ENCODE results near the gene ZMYND8. TPM values are rescaled to one million over a fixed set of nuclear protein-coding genes. Genes with fewer than 3 reads are reported as not detected.

The ZMYND8 gene
- total RNA-seq, 1 experiment from 2014 or later, result 50.7 TPM

GRCh38 chr20:47292581-47292980 is 63.9 kb downstream of the ZMYND8 start:
- DNase-seq (ENCODE audit: low read depth, low spot score) (no peak), ATAC-seq (no peak)
- ChIA-PET POLR2A (no interaction called here), CTCF (no interaction called here)
- intact Hi-C loops (cut with micrococcal nuclease; ENCODE audit: unreplicated experiment), result no loop called here
- no peak overlapping the region for H3K4me3 ChIP-seq (ENCODE audit: low read depth in 2 of 2, low read length in 2 of 2)
- peaks cover 23% of the 10 kb centered on the region for H3K36me3 ChIP-seq (ENCODE audit: control insufficient read depth, insufficient read depth, low read length)
- peaks cover 10% of the 10 kb centered on the region for H3K4me1 ChIP-seq (ENCODE audit: control insufficient read depth, insufficient read depth, low read length)
- H3K9me3 ChIP-seq (ENCODE audit: control insufficient read depth, insufficient read depth, low read depth, low read length), result no peaks in the 10 kb centered on the region
- in situ Hi-C loops (cut with HindIII; ENCODE audit: low pct_unique_long_range_greater_than_20kb, low sequenced_read_pairs), result no loop called here
- no peaks in the 10 kb centered on the region for H3K27me3 ChIP-seq (ENCODE audit: control insufficient read depth, insufficient read depth, low read length)
- H3K27ac ChIP-seq (ENCODE audit: low read length), result peak overlapping the region; percentile 55; the same call in 1 of the 2 replicates
- TF ChIP-seq CTCF (IDR thresholded peaks at IDR 0.05) (no peak), POLR2AphosphoS5 (IDR thresholded peaks at IDR 0.05; ENCODE audit: low read depth, low read length) (no peak), TCF7L2 (IDR thresholded peaks at IDR 0.05; ENCODE audit: low read depth, low read length) (no peak)
- no TSS peak for BruUV-seq (replicated peaks)

DNA sequence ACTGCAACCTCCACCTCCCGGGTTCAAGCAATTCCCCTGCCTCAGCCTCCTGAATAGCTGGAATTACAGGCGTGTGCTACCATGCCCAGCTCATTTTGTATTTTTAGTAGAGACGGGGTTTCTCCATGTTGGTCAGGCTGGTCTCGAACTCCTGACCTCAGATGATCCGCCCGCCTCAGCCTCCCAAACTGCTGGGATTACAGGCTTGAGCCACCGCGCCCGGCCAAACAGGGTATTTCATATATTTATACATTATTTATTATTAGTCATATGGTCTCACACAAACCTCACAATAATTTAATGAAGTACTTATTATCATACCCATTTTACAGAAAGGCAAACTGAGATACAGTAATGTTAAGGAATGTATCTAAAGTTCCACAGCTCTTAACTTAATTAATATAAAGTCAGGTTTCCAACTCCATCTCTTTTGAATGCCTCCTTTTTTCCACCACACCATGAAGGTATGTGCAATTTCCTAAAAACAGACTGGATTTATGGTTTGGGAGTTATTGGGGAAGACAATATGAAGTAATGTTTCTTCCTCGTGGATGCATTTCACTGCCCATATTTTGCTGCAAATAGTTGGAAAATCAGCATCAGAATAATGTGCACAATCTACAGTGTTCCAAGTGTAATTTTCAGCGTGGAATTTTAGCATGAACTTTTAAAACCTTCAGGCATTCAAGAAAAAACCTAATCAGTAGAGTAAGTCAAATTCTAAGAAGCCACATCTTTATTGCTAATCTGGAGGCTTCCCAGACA is 65.7 kb downstream of the ZMYND8 start:
- TSS peak; percentile 23 for BruUV-seq (replicated peaks)
- ATAC-seq (no peak), DNase-seq (ENCODE audit: low read depth, low spot score) (no peak)
- in situ Hi-C loops (cut with HindIII; ENCODE audit: low pct_unique_long_range_greater_than_20kb, low sequenced_read_pairs) (no loop called here), intact Hi-C loops (cut with micrococcal nuclease; ENCODE audit: unreplicated experiment) (no loop called here)
- Histone ChIP-seq H3K36me3 (ENCODE audit: control insufficient read depth, insufficient read depth, low read length) (peaks cover 22% of the 10 kb centered on the region), H3K27me3 (ENCODE audit: control insufficient read depth, insufficient read depth, low read length) (no peaks in the 10 kb centered on the region), H3K27ac (ENCODE audit: low read length) (peak overlapping the region; percentile 55; the same call in 1 of the 2 replicates), H3K4me3 (ENCODE audit: low read depth in 2 of 2, low read length in 2 of 2) (no peak overlapping the region), H3K4me1 (ENCODE audit: control insufficient read depth, insufficient read depth, low read length) (peaks cover 5% of the 10 kb centered on the region), H3K9me3 (ENCODE audit: control insufficient read depth, insufficient read depth, low read depth, low read length) (no peaks in the 10 kb centered on the region)
- no peak for TF ChIP-seq POLR2AphosphoS5 (IDR thresholded peaks at IDR 0.05; ENCODE audit: low read depth, low read length)
- no peak for TF ChIP-seq CTCF (IDR thresholded peaks at IDR 0.05)
- TF ChIP-seq TCF7L2 (IDR thresholded peaks at IDR 0.05; ENCODE audit: low read depth, low read length), result no peak
- no peak for TF ChIP-seq SIN3A (IDR thresholded peaks at IDR 0.05; ENCODE audit: borderline replicate concordance, insufficient read depth, low read depth, low read length)
- POLR2A ChIA-PET, result interaction anchor here (0.7 kb wide), 1 partner anchor 124 kb away, joined by 13 read pairs; no protein-coding TSS in a partner anchor
- CTCF ChIA-PET, result no interaction called here

DNA sequence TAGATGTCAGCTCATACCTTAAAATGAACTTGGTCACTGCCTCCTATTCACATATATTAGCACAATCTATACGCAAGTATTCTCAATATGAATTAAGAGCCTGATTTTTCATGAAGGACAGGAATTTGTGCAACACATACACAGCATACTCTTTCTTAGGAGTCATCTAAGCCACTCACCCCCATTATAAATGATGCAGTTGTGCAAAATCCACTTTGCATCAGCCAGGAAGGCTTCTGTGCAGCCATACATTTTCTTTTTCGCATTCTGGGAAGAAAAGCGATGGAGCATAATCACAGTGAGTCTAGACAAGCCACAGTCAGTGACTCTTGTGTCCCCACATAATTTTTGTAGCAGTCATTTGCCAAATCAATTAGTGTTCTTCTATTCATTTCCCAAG is 66.5 kb downstream of the ZMYND8 start:
- in situ Hi-C loops (cut with HindIII; ENCODE audit: low pct_unique_long_range_greater_than_20kb, low sequenced_read_pairs), result no loop called here
- Histone ChIP-seq H3K36me3 (ENCODE audit: control insufficient read depth, insufficient read depth, low read length) (peaks cover 19% of the 10 kb centered on the region), H3K4me3 (ENCODE audit: low read depth in 2 of 2, low read length in 2 of 2) (no peak overlapping the region), H3K27me3 (ENCODE audit: control insufficient read depth, insufficient read depth, low read length) (no peaks in the 10 kb centered on the region), H3K27ac (ENCODE audit: low read length) (no peak overlapping the region; the same call in 1 of the 2 replicates), H3K9me3 (ENCODE audit: control insufficient read depth, insufficient read depth, low read depth, low read length) (no peaks in the 10 kb centered on the region), H3K4me1 (ENCODE audit: control insufficient read depth, insufficient read depth, low read length) (no peaks in the 10 kb centered on the region)
- ChIA-PET CTCF (no interaction called here), POLR2A (interaction anchor here (0.7 kb wide), 1 partner anchor 125 kb away, joined by 13 read pairs; no protein-coding TSS in a partner anchor)
- no peak for ATAC-seq
- no peak for DNase-seq (ENCODE audit: low read depth, low spot score)
- no TSS peak for BruUV-seq (replicated peaks)
- intact Hi-C loops (cut with micrococcal nuclease; ENCODE audit: unreplicated experiment), result no loop called here
- TF ChIP-seq, protein P1, sequence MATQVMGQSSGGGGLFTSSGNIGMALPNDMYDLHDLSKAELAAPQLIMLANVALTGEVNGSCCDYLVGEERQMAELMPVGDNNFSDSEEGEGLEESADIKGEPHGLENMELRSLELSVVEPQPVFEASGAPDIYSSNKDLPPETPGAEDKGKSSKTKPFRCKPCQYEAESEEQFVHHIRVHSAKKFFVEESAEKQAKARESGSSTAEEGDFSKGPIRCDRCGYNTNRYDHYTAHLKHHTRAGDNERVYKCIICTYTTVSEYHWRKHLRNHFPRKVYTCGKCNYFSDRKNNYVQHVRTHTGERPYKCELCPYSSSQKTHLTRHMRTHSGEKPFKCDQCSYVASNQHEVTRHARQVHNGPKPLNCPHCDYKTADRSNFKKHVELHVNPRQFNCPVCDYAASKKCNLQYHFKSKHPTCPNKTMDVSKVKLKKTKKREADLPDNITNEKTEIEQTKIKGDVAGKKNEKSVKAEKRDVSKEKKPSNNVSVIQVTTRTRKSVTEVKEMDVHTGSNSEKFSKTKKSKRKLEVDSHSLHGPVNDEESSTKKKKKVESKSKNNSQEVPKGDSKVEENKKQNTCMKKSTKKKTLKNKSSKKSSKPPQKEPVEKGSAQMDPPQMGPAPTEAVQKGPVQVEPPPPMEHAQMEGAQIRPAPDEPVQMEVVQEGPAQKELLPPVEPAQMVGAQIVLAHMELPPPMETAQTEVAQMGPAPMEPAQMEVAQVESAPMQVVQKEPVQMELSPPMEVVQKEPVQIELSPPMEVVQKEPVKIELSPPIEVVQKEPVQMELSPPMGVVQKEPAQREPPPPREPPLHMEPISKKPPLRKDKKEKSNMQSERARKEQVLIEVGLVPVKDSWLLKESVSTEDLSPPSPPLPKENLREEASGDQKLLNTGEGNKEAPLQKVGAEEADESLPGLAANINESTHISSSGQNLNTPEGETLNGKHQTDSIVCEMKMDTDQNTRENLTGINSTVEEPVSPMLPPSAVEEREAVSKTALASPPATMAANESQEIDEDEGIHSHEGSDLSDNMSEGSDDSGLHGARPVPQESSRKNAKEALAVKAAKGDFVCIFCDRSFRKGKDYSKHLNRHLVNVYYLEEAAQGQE (IDR thresholded peaks at IDR 0.05; ENCODE audit: insufficient read depth in 1 of 2, low read depth in 2 of 2, low read length in 1 of 2), result no peak
- TF ChIP-seq CTCF (IDR thresholded peaks at IDR 0.05), result no peak
- TF ChIP-seq POLR2AphosphoS5 (IDR thresholded peaks at IDR 0.05; ENCODE audit: low read depth, low read length), result no peak
- no peak for TF ChIP-seq SIN3A (IDR thresholded peaks at IDR 0.05; ENCODE audit: borderline replicate concordance, insufficient read depth, low read depth, low read length)
- TF ChIP-seq TCF7L2 (IDR thresholded peaks at IDR 0.05; ENCODE audit: low read depth, low read length), result no peak

Measured in Panc1 (cell line).